Right lobe of liver (tissue), 6 donors: ENCODE measurements around the gene FZD8. TPM values are rescaled to one million over a fixed set of nuclear protein-coding genes. Genes with fewer than 3 reads are reported as not detected.
A peak's percentile ranks its signal among the peaks of the same experiment; 100 is the strongest.
"Not testable (repeated sequence)": the region's sequence is repeated elsewhere in the genome, so short reads cannot be mapped to it uniquely, and the experiment has no call there.

Source experiments
- ATAC-seq, 4 donors: fragments of 200-7000 bp; cut with Tn5 transposase; one replicate each; pipeline ENCODE4 v1.9.1; 2020; ENCODE audit warnings: mild to moderate bottlenecking in 4 of 4, moderate library complexity in 4 of 4
- DNase-seq, 3 donors: peaks; one replicate each; pipeline ENCODE4 v3.0.0-alpha.2; 2020
- H3K27ac ChIP-seq, 3 donors: fragments of 200-600 bp; one replicate each; pipeline ENCODE4 v1.8.0; 2022
- H3K27me3 ChIP-seq, 2 donors: fragments of 200-600 bp; one replicate each; pipeline ENCODE4 v1.8.0; 2022
- H3K36me3 ChIP-seq, 4 donors: fragments of 200-600 bp; sonication (generic) in 1 of 4; one replicate each; pipeline versions ENCODE4 v1.5.1 to v1.8.0; 2017 to 2022; ENCODE audit warnings: control low read depth in 1 of 4
- H3K4me1 ChIP-seq, 4 donors: fragments of 200-600 bp; sonication (generic) in 1 of 4; one replicate each; pipeline versions ENCODE4 v1.5.1 to v1.8.0; 2017 to 2022; ENCODE audit warnings: control low read depth in 1 of 4
- H3K4me3 ChIP-seq, 3 donors: fragments of 200-600 bp; one replicate each; pipeline ENCODE4 v1.8.0; 2022
- H3K9me3 ChIP-seq, 4 donors: fragments of 200-600 bp; sonication (generic) in 1 of 4; one replicate each; pipeline versions ENCODE4 v1.5.1 to v1.8.0; 2017 to 2022; ENCODE audit warnings: control low read depth in 1 of 4
- CTCF ChIP-seq, 4 donors: fragments of 200-600 bp in 3 of 4; fragments of 450-650 bp in 1 of 4; IDR thresholded peaks; one replicate each; pipeline versions ENCODE4 v1.5.1 to v1.8.0; 2016 to 2022; ENCODE audit warnings: antibody characterized with exemption in 4 of 4, mild to moderate bottlenecking in 2 of 4
- POLR2A ChIP-seq: fragments of 450-650 bp; IDR thresholded peaks from one replicate; pipeline ENCODE4 v1.6.1; 2017; ENCODE audit warnings: antibody characterized with exemption, mild to moderate bottlenecking
- WGBS: methylation state at CpG from one replicate; pipeline ENCODE4 v1.1.6; 2018; ENCODE audit warnings: low coverage, low lambda C conversion rate; ENCODE audit not compliant: insufficient coverage; ENCODE audit errors: missing lambda C conversion rate; 5-methylcytosine and 5-hydroxymethylcytosine counted together
- intact Hi-C, 2 donors: fragments of 100-400 bp; cut with DNase I; formaldehyde crosslinking; loops; one replicate each; pipeline versions ENCODE4 v1.11.2 to v1.14.1; 2022
- long read RNA-seq: library from polyadenylated mRNA; unstranded; transcript quantifications from one replicate; pipeline ENCODE4 v2.0.0, GENCODE V29; 2019
- total RNA-seq, 6 experiments: library from RNA; depleted of rRNA in 2 of 6; stranded (reverse); fragments of >200 nt in 2 of 6; fragmentation: NEBNext Ultra II Directional in 3 of 6; extraction: Animal tissue kit (Norgen Biotek cat#: 25700) in 3 of 6; gene quantifications; one replicate each; pipeline versions ENCODE4 v1.1.0 to v1.2.4, GENCODE V29; 2016 to 2023
- donor health status: DM: no; HTN: yes; CAD: no.
- donor health status: DM: no; HTN: no; CAD: no.
- donor health status: DM: no; HTN: no; CAD: no.
- donor health status: DM: no; HTN: yes; CAD: no.
- donor health status: DM: no; HTN: yes; CAD: no.

Gene FZD8
- total RNA-seq: 1 to 10 TPM; 2.3 to 4.6 (median 3.8) TPM
- long read RNA-seq: 0 reads

GRCh38 chr10:35642035-35642792, at the start of gene FZD8:
FZD8 (minus strand) TSS chr10:35642296; CDS start chr10:35641429, 867 bp downstream.
- 0% methylated on average over 7 of the region's 80 CpGs for WGBS
- Histone ChIP-seq H3K36me3 (no peaks in the 10 kb centered on the region), H3K4me1 (peaks cover 0 to 12% (median 4%) of the 10 kb centered on the region in 4 donors), H3K27ac (peak within 1 kb of the TSS; percentile 66 to 85 (median 69)), H3K4me3 (peak within 1 kb of the TSS; percentile 72 to 91 (median 80)), H3K27me3 (no peaks in the 10 kb centered on the region), H3K9me3 (no peaks in the 10 kb centered on the region)
- peak; percentile 94 to 96 (median 95) for DNase-seq
- intact Hi-C loops: no loop called here
- TF ChIP-seq CTCF (IDR thresholded peaks at IDR 0.05) (peak in 1 of 4 donors; percentile 2), POLR2A (peak; percentile 95)
- peak; percentile 90 to 94 (median 90) for ATAC-seq

- Histone ChIP-seq H3K4me1 (peaks cover 0 to 3% (median 0%) of the 10 kb centered on the region in 4 donors), H3K27ac (no peak overlapping the region), H3K9me3 (no peaks in the 10 kb centered on the region), H3K4me3 (no peak overlapping the region), H3K36me3 (no peaks in the 10 kb centered on the region), H3K27me3 (no peaks in the 10 kb centered on the region)
- 80% methylated on average over 11 of the region's 12 CpGs for WGBS
- DNase-seq (no peak), ATAC-seq (no peak)
- intact Hi-C loops: no loop called here
- TF ChIP-seq POLR2A (no peak), CTCF (IDR thresholded peaks at IDR 0.05) (no peak)
Measured at GRCh38 chr10:35691522-35692236, 49.6 kb upstream of the FZD8 start.

- Histone ChIP-seq H3K27ac (no peak overlapping the region), H3K27me3 (no peaks in the 10 kb centered on the region), H3K9me3 (no peaks in the 10 kb centered on the region), H3K4me1 (peaks cover 0 to 3% (median 0%) of the 10 kb centered on the region in 4 donors), H3K36me3 (no peaks in the 10 kb centered on the region), H3K4me3 (no peak overlapping the region)
- intact Hi-C loops: no loop called here
- no peak for DNase-seq
- TF ChIP-seq CTCF (IDR thresholded peaks at IDR 0.05) (no peak), POLR2A (no peak)
- WGBS: 13% methylated on average over 4 of the region's 5 CpGs
- ATAC-seq: peak; percentile 69 to 91 (median 82)
Measured at GRCh38 chr10:35690534-35690933, 48.4 kb upstream of the FZD8 start.

- peak in 1 of 4 donors; percentile 15 for ATAC-seq
- intact Hi-C loops, H3K36me3 ChIP-seq, DNase-seq, H3K4me1 ChIP-seq, H3K27me3 ChIP-seq, H3K9me3 ChIP-seq: not testable (repeated sequence)
- WGBS: 48% methylated on average over 4 of the region's 4 CpGs
- H3K27ac ChIP-seq: peak overlapping the region in 2 of 3 donors; percentile 33 to 34
- peak overlapping the region in 2 of 3 donors; percentile 34 to 44 for H3K4me3 ChIP-seq
Measured at GRCh38 chr10:35685858-35686257, 43.8 kb upstream of the FZD8 start.

GRCh38 chr10:35685402-35685801, 43.3 kb upstream of the FZD8 start:
- Histone ChIP-seq H3K9me3 (no peaks in the 10 kb centered on the region), H3K36me3 (no peaks in the 10 kb centered on the region), H3K4me1 (peaks cover 0 to 4% (median 2%) of the 10 kb centered on the region in 4 donors), H3K27ac (peak overlapping the region in 2 of 3 donors; percentile 33 to 34), H3K27me3 (no peaks in the 10 kb centered on the region), H3K4me3 (peak overlapping the region in 2 of 3 donors; percentile 34 to 44)
- ATAC-seq: peak; percentile 70 to 92 (median 87)
- WGBS: 33% methylated on average over 3 of the region's 3 CpGs
- no peak for TF ChIP-seq POLR2A
- TF ChIP-seq CTCF (IDR thresholded peaks at IDR 0.05): no peak
- intact Hi-C loops: no loop called here
- DNase-seq: no peak
